Sigmoid colon (tissue), 7 donors: ENCODE measurements around the gene ITPKA. TPM values are rescaled to one million over a fixed set of nuclear protein-coding genes. Genes with fewer than 3 reads are reported as not detected.

ENCODE experiments used
- DNase-seq: peaks from one replicate; pipeline ENCODE4 v3.0.0-alpha.2; 2019
- H3K27ac ChIP-seq, 4 donors: fragments of 200-600 bp; sonication (generic); one replicate each; pipeline ENCODE4 v1.5.1; 2016 to 2019; ENCODE audit warnings: mild to moderate bottlenecking in 1 of 4
- H3K27me3 ChIP-seq, 3 donors: fragments of 200-600 bp; sonication (generic); one replicate each; pipeline ENCODE4 v1.5.1; 2019; ENCODE audit warnings: mild to moderate bottlenecking in 1 of 3
- H3K36me3 ChIP-seq, 4 donors: fragments of 200-600 bp; sonication (generic); one replicate each; pipeline ENCODE4 v1.5.1; 2016 to 2019
- H3K4me1 ChIP-seq, 4 donors: fragments of 200-600 bp; sonication (generic); one replicate each; pipeline ENCODE4 v1.5.1; 2017 to 2019
- H3K4me3 ChIP-seq, 4 donors: fragments of 200-600 bp; sonication (generic); one replicate each; pipeline ENCODE4 v1.5.1; 2017 to 2019; ENCODE audit warnings: mild to moderate bottlenecking in 2 of 4, moderate library complexity in 1 of 4
- H3K9me3 ChIP-seq, 4 donors: fragments of 200-600 bp in 3 of 4; sonication (generic) in 3 of 4; one replicate each; pipeline versions ENCODE4 v1.5.1 to v1.6.1; 2013 to 2019
- EP300 ChIP-seq, 4 donors: sonication (generic); formaldehyde crosslinking; IDR thresholded peaks; one replicate each; pipeline ENCODE4 v1.6.1; 2017; ENCODE audit warnings: antibody characterized with exemption in 4 of 4
- POLR2A ChIP-seq, 2 donors: fragments of 450-650 bp; IDR thresholded peaks; one replicate each; pipeline ENCODE4 v1.6.1; 2016; ENCODE audit warnings: antibody characterized with exemption in 2 of 2, mild to moderate bottlenecking in 2 of 2, moderate library complexity in 2 of 2
- POLR2AphosphoS5 ChIP-seq, 4 donors: sonication (generic); formaldehyde crosslinking; IDR thresholded peaks; one replicate each; pipeline ENCODE4 v1.6.1; 2017; ENCODE audit warnings: antibody characterized with exemption in 4 of 4
- WGBS, 2 donors: extraction: QIAGEN DNeasy Blood & Tissue Kit; methylation state at CpG; one replicate each; pipeline ENCODE4 v1.1.7; 2013; 5-methylcytosine and 5-hydroxymethylcytosine counted together
- intact Hi-C: fragments of 100-400 bp; cut with DNase I; formaldehyde crosslinking; loops from one replicate; pipeline ENCODE4 v1.15.1; 2023
- polyA plus RNA-seq, 3 donors: library from polyadenylated mRNA; stranded (reverse); fragments of 200-250 nt; gene quantifications; one replicate each; pipeline ENCODE4 v1.2.3, GENCODE V29; 2013
- total RNA-seq, 4 donors: library from RNA; depleted of rRNA; stranded (reverse); fragments of >200 nt; gene quantifications; one replicate each; pipeline ENCODE4 v1.1.0, GENCODE V29; 2016
- TF ChIP-seq, protein P1 (sequence below), 4 experiments: fragments of 450-650 bp in 3 of 4; fragments of 200-600 bp in 1 of 4; IDR thresholded peaks; one replicate each; pipeline ENCODE4 v1.5.1; 2016 to 2019; ENCODE audit warnings: antibody characterized with exemption in 4 of 4, mild to moderate bottlenecking in 3 of 4, moderate library complexity in 2 of 4
- donor health status: healthy with polysubstance abuse.
- donor health status: Bipolar disorder and iron deficiency.
- donor health status: healthy.

Gene ITPKA
- total and polyA plus RNA-seq, 7 donors, result 0.49 to 52.9 (median 6.4) TPM; not detected in 1

DNA sequence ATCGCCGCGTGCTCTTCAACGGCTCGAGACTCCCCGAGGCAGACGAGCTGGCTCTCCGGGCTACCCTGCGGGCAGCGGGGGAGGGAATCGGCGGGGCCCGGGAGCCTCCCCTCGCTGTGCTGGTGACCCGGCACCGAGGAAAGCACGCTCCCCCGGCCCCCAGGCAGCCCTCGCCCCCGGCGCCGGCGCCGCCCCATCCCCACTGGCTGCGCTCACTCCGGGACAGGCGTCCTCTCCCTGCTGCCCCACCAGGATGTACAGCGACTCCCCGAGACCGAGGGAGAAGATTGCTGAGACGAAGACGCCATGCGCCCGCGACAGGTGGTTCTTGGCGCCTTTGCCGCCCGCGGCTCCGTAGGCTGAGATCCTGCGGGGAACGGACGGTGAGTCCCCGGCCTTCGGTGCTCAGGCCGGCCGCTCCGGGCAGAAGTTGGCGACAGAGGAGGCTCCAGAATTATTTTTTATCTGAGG, 18.3 kb downstream of the ITPKA start:
- WGBS, 2 donors, result 1 to 2% methylated on average over 49 of the region's 49 CpGs
- peaks cover 28 to 44% (median 35%) of the 10 kb centered on the region in 3 donors for H3K27me3 ChIP-seq

DNA sequence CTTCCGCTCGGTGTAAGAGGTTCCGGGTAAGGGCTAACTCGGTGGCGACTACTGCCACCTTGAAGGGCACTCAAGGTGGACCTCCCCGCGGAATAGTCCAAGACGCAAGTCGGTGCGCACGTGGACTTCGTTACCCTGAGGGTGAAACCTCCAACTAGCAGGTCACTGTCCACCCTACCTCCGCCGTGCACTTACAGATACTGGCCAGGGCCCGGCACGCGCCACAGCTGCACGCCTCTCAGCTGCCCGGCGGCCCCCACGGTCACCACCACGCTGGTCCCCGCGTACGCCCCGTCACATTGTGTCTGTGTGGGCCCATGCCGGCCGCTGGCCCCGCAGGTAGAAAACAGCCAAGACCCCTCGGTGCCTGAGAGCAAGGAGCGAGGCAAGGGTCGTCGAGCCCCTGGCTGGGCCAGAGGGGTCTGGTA, 18.9 kb downstream of the ITPKA start:
- peak overlapping the region in 3 of 4 donors; percentile 27 to 36 (median 35) for H3K4me3 ChIP-seq
- H3K27ac ChIP-seq, result no peak overlapping the region
- H3K36me3 ChIP-seq, result peaks cover 0 to 5% (median 2%) of the 10 kb centered on the region in 4 donors
- TF ChIP-seq POLR2A (IDR thresholded peaks at IDR 0.05), result no peak
- TF ChIP-seq, protein P1, sequence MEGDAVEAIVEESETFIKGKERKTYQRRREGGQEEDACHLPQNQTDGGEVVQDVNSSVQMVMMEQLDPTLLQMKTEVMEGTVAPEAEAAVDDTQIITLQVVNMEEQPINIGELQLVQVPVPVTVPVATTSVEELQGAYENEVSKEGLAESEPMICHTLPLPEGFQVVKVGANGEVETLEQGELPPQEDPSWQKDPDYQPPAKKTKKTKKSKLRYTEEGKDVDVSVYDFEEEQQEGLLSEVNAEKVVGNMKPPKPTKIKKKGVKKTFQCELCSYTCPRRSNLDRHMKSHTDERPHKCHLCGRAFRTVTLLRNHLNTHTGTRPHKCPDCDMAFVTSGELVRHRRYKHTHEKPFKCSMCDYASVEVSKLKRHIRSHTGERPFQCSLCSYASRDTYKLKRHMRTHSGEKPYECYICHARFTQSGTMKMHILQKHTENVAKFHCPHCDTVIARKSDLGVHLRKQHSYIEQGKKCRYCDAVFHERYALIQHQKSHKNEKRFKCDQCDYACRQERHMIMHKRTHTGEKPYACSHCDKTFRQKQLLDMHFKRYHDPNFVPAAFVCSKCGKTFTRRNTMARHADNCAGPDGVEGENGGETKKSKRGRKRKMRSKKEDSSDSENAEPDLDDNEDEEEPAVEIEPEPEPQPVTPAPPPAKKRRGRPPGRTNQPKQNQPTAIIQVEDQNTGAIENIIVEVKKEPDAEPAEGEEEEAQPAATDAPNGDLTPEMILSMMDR (IDR thresholded peaks at IDR 0.05), result no peak
- TF ChIP-seq EP300 (IDR thresholded peaks at IDR 0.05), result no peak
- no peak for TF ChIP-seq POLR2AphosphoS5 (IDR thresholded peaks at IDR 0.05)
- DNase-seq, result no peak
- peaks cover 28 to 44% (median 35%) of the 10 kb centered on the region in 3 donors for H3K27me3 ChIP-seq
- intact Hi-C loops, result no loop called here
- 6 to 9% methylated on average over 33 of the region's 33 CpGs for WGBS, 2 donors
- peaks cover 0 to 28% (median 27%) of the 10 kb centered on the region in 4 donors for H3K4me1 ChIP-seq
- H3K9me3 ChIP-seq, result no peaks in the 10 kb centered on the region

More for the DNA sequence above, 18.3 kb downstream of the ITPKA start:
- Histone ChIP-seq H3K9me3 (no peaks in the 10 kb centered on the region), H3K27ac (no peak overlapping the region), H3K4me3 (peak overlapping the region in 3 of 4 donors; percentile 27 to 36 (median 35)), H3K4me1 (peaks cover 0 to 28% (median 27%) of the 10 kb centered on the region in 4 donors), H3K36me3 (no peaks in the 10 kb centered on the region)
- DNase-seq, result no peak
- intact Hi-C loops, result no loop called here
- TF ChIP-seq POLR2AphosphoS5 (IDR thresholded peaks at IDR 0.05) (no peak), POLR2A (IDR thresholded peaks at IDR 0.05) (no peak), EP300 (IDR thresholded peaks at IDR 0.05) (no peak)
- TF ChIP-seq, protein P1 (IDR thresholded peaks at IDR 0.05), result no peak

DNA sequence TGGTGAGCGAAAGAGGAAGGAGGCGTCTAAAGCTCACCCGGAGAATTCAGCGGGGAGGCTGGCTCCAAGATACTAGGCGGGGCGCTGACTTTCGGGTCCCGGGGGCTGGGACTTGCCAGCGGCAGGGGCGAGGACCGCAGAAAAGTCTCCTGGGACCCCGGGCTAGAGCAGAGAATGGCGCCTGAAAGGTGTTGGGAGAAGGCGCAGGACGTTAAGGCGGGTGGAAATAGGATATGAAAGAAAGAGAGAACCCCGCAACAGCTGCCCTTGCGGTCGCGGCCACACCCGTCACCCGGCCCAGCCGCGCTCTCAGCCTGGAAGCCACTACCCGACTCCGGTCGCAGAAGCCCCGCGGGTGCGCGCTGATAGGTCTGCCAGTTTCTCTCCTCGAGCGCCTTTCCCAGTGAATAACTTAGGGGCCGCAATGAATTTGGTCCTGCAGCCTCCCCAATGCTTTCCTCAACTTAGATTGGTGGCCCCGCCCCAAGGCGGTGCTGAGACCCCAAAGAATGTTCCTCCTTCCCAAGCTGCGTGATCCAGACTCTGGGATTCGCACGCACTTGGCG, 19.3 kb downstream of the ITPKA start:
- Histone ChIP-seq H3K36me3 (peaks cover 0 to 9% (median 4%) of the 10 kb centered on the region in 4 donors), H3K27me3 (peaks cover 28 to 44% (median 35%) of the 10 kb centered on the region in 3 donors), H3K4me3 (peak overlapping the region in 3 of 4 donors; percentile 27 to 36 (median 35)), H3K4me1 (peaks cover 0 to 28% (median 27%) of the 10 kb centered on the region in 4 donors), H3K9me3 (no peaks in the 10 kb centered on the region), H3K27ac (no peak overlapping the region)
- TF ChIP-seq EP300 (IDR thresholded peaks at IDR 0.05) (no peak), POLR2AphosphoS5 (IDR thresholded peaks at IDR 0.05) (no peak), POLR2A (IDR thresholded peaks at IDR 0.05) (no peak)
- TF ChIP-seq, protein P1 (IDR thresholded peaks at IDR 0.05), result no peak
- 1% methylated on average over 40 of the region's 40 CpGs for WGBS, 2 donors
- intact Hi-C loops, result no loop called here
- DNase-seq, result no peak

DNA sequence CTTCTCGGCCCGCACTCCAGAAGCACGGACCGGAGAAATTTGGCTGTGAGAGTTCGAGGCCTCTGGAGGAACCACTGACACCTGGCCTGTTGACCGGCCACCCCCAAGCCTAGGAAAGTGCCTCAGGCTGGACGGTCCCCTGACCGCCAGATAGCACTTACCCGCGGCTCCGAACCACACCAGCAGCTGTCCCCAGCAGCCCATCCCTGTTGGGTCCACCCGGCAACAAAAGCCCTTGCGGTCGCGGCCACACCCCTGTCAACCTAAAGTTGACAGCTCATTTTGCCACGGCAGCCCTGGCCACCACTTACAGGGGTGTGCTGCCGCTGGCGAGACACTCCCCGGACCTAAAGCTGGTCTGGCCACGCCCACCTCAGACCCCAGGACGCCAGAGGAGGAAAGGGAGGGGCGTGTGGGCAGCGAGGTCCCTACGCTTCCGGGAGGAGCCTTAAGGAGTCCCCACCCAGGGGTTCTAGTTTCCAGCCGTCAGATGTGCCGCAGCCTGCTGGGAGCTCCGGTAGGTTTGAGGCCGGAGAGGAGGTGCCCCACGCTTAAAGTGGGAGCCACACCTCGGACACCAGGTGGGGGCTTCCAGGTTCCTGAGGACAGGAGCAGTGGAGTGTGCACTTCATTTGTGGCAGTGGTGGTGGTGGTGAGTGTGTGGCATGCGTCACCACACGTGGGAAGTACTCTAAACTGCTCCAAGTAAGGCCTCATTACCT, 20.0 kb downstream of the ITPKA start, which contains the start of gene LTK:
LTK (minus strand) TSS at position 322 of the 722 bp plus-strand sequence; CDS start at position 204, 118 bp downstream.
- Histone ChIP-seq H3K27ac (no peak within 1 kb of the TSS), H3K4me3 (peak within 1 kb of the TSS in 3 of 4 donors; percentile 27 to 36 (median 35)), H3K36me3 (peaks cover 0 to 9% (median 4%) of the 10 kb centered on the region in 4 donors), H3K4me1 (peaks cover 0 to 28% (median 27%) of the 10 kb centered on the region in 4 donors), H3K27me3 (peaks cover 28 to 44% (median 35%) of the 10 kb centered on the region in 3 donors), H3K9me3 (no peaks in the 10 kb centered on the region)
- DNase-seq, result no peak
- 6 to 9% methylated on average over 33 of the region's 33 CpGs for WGBS, 2 donors
- TF ChIP-seq POLR2AphosphoS5 (IDR thresholded peaks at IDR 0.05), result no peak
- TF ChIP-seq POLR2A (IDR thresholded peaks at IDR 0.05), result no peak
- TF ChIP-seq, protein P1 (IDR thresholded peaks at IDR 0.05), result no peak
- no peak for TF ChIP-seq EP300 (IDR thresholded peaks at IDR 0.05)
- intact Hi-C loops, result no loop called here
